ENCODE data around the gene GRM4. TPM values are rescaled to one million over a fixed set of nuclear protein-coding genes. Genes with fewer than 3 reads are reported as not detected.

GRM4 gene
- total RNA-seq, 4 donors from 2014 or later: not detected

GRCh38 chr6:34146801-34147592 lies 1.1 kb upstream of the GRM4 start:
- no peaks in the 10 kb centered on the region for H3K36me3 ChIP-seq
- no peak for TF ChIP-seq POLR2A (IDR thresholded peaks at IDR 0.05)
- TF ChIP-seq CTCF (IDR thresholded peaks at IDR 0.05): no peak
- peaks cover 0 to 39% of the 10 kb centered on the region in 2 donors for H3K27me3 ChIP-seq
- peaks cover 0 to 3% (median 0%) of the 10 kb centered on the region in 4 donors for H3K9me3 ChIP-seq
- DNase-seq: peak in 1 of 3 donors; percentile 19
- H3K4me3 ChIP-seq: no peak overlapping the region
- no peak overlapping the region for H3K27ac ChIP-seq
- peaks cover 0 to 26% (median 18%) of the 10 kb centered on the region in 4 donors for H3K4me1 ChIP-seq

DNA sequence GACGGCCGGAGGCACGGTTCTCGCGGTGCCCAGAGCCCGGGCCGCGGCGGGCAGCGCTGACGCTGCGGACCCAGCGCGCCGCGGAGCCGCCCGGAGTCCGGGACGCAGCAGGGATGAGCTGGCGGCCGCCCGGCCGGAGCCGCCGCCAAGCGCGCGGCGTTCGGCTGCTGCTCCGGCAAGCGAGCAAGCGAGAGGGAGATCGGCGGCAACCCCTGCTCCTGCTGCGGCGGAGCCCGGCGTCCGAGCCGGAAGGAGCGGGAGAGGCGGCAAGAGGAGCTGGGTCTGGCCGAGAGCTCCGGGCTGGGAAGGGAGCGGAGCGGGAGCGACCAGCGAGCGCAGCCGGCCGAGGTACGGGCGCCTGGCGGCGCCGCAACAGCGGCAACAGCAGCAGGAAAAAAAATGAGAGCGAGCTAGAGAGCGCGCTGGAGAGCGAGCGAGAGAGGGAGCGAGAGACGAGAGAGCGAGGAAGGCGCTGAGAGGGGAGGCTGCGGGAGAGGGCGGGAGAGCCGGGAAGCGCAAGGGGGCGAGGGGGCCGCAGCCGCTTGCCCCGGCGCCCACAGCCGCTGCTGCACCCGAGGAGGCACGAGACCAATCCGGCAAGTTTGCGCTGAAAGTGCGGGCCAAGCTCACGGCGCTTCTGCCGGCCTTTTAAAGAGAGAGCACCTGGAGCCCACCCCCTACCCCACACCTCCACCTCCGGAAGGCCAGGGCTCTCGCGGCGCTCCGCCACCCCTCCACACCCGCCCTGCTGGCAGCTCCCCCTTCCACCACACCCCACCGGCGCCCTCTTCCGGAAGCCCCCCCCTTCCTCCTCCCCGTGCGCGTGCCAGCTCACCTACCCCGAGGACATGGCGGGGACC lies 496 bp downstream of the GRM4 start:
- DNase-seq: peak in 1 of 3 donors; percentile 49
- Histone ChIP-seq H3K9me3 (peaks cover 0 to 3% (median 0%) of the 10 kb centered on the region in 4 donors), H3K4me1 (peaks cover 0 to 26% (median 18%) of the 10 kb centered on the region in 4 donors), H3K27ac (no peak overlapping the region), H3K36me3 (no peaks in the 10 kb centered on the region), H3K27me3 (peaks cover 0 to 51% of the 10 kb centered on the region in 2 donors), H3K4me3 (peak overlapping the region; percentile 24 to 52 (median 40))
- no peak for TF ChIP-seq POLR2A (IDR thresholded peaks at IDR 0.05)

DNA sequence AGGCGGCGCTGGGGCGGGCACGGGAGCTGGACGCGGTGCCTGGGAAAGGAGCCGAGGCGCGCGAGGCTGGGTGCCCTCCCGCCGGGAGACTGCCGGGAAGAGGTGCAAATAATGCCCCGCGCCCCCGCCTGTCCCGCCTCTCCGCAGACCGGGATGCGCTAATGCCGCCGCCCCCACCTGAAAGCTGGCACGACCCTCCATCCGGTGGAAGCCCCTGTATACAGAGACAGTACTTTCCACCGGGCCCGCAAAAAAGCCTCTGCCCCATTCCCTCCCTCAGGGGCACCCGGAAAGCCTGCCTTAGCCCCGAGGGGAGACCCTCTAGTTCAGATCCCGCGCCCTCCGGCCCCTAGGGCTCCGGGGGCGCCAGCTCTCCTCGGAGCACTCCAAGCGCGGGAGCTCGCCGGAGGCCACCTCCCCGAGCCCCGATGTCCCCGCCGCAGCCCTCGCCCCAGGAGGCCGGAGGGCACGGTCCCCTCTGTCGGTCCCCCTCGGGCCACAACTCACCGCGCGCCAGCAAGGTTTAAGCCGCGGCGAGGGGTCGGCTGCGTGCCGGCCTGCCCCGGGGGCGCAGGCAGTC lies 1.2 kb downstream of the GRM4 start:
- Histone ChIP-seq H3K27me3 (peaks cover 0 to 52% of the 10 kb centered on the region in 2 donors), H3K9me3 (peaks cover 0 to 3% (median 0%) of the 10 kb centered on the region in 4 donors), H3K36me3 (no peaks in the 10 kb centered on the region), H3K4me3 (peak overlapping the region; percentile 24 to 52 (median 40)), H3K4me1 (peaks cover 0 to 26% (median 18%) of the 10 kb centered on the region in 4 donors), H3K27ac (no peak overlapping the region)
- TF ChIP-seq POLR2A (IDR thresholded peaks at IDR 0.05) (no peak), CTCF (IDR thresholded peaks at IDR 0.05) (no peak)
- no peak for DNase-seq

- peaks cover 0 to 3% (median 0%) of the 10 kb centered on the region in 4 donors for H3K9me3 ChIP-seq
- H3K36me3 ChIP-seq: no peaks in the 10 kb centered on the region
- H3K27me3 ChIP-seq: peaks cover 0 to 52% of the 10 kb centered on the region in 2 donors
- peaks cover 0 to 26% (median 18%) of the 10 kb centered on the region in 4 donors for H3K4me1 ChIP-seq
- no peak for TF ChIP-seq CTCF (IDR thresholded peaks at IDR 0.05)
- no peak for TF ChIP-seq POLR2A (IDR thresholded peaks at IDR 0.05)
- peak in 1 of 3 donors; percentile 36 for DNase-seq
- no peak overlapping the region for H3K27ac ChIP-seq
- peak overlapping the region in 3 of 4 donors; percentile 35 to 52 (median 45) for H3K4me3 ChIP-seq
These were observed 1.9 kb downstream of the GRM4 start for GRCh38 chr6:34143884-34144580.

DNA sequence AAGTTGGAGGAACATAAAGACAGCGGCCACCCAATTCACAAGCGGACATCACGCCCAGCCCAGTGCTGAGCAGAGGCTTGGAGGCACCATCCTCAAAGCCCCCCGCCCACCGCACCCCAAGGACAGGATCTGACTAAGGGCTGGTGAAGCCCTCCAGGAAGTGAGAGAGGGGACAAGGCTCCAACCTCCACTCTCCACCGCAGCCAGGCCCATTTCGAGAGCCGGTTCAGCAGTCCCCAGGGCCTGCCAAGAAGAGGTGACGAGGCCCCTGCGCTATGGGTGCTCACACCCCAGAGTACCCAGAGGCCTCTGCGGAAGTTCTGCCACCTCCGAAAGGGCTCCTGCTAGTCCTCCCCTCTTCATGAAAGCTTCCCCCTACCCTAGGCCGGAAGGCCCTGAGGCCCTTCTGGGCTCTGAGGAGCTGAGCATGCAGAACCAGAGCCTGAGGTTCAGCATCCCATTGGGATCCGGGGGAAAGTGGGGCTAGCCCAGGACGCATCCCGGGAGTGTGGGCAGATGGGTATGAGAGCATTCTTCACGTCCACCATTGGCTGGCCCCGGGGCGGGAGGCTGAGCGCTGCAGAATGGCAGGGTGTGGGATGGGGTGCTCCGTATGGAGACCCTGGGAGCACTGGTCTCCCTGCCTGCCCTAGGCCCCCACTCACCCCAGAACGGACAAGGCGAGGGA lies 2.5 kb downstream of the GRM4 start:
- H3K27ac ChIP-seq: no peak overlapping the region
- peak overlapping the region in 3 of 4 donors; percentile 35 to 52 (median 45) for H3K4me3 ChIP-seq
- H3K4me1 ChIP-seq: peaks cover 0 to 26% (median 18%) of the 10 kb centered on the region in 4 donors
- peaks cover 0 to 52% of the 10 kb centered on the region in 2 donors for H3K27me3 ChIP-seq
- no peak for DNase-seq
- TF ChIP-seq CTCF (IDR thresholded peaks at IDR 0.05): no peak
- no peak for TF ChIP-seq POLR2A (IDR thresholded peaks at IDR 0.05)
- peaks cover 0 to 3% (median 0%) of the 10 kb centered on the region in 4 donors for H3K9me3 ChIP-seq
- H3K36me3 ChIP-seq: no peaks in the 10 kb centered on the region

Measured in Peyer's patch (tissue), 4 donors.